ENCODE results near the gene GALNT17. TPM values are rescaled to one million over a fixed set of nuclear protein-coding genes. Genes with fewer than 3 reads are reported as not detected.

The GALNT17 gene
- total and polyA plus RNA-seq, 4 donors: 2.8 to 10.8 (median 7.4) TPM

DNA sequence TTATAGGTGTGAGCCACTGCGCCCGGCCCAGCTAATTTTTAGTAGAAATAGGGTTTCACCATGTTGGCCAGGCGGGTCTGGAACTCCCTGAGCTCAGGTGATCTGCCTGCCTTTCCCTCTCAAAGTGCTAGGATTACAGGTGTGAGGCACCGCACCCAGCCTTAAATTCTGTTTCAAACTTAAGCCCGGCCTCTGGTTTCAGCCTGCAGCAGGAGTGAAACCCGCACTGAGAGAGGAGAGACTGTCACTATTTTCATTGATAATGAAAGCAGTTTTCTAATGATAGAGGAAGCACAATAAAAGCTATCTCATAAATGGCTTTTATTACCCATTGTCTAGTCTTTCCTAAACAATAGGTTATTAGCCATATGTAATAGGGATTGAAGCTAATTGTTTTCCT is 415.5 kb downstream of the GALNT17 start:
- no peak for DNase-seq
- no peak overlapping the region for H3K27ac ChIP-seq (ENCODE audit: low read depth in 1 of 2, low read length in 1 of 2)
- no peaks in the 10 kb centered on the region for H3K36me3 ChIP-seq (ENCODE audit: control insufficient read depth in 4 of 4, insufficient read depth in 4 of 4, low read length in 4 of 4)
- no peaks in the 10 kb centered on the region for H3K27me3 ChIP-seq (ENCODE audit: control insufficient read depth in 3 of 3, insufficient read depth in 3 of 3, low read length in 2 of 3)
- ATAC-seq (ENCODE audit: insufficient read depth, low FRiP score): no peak
- H3K9ac ChIP-seq (ENCODE audit: insufficient read depth in 1 of 2, low read length in 2 of 2): no peak overlapping the region
- TF ChIP-seq, protein P1, sequence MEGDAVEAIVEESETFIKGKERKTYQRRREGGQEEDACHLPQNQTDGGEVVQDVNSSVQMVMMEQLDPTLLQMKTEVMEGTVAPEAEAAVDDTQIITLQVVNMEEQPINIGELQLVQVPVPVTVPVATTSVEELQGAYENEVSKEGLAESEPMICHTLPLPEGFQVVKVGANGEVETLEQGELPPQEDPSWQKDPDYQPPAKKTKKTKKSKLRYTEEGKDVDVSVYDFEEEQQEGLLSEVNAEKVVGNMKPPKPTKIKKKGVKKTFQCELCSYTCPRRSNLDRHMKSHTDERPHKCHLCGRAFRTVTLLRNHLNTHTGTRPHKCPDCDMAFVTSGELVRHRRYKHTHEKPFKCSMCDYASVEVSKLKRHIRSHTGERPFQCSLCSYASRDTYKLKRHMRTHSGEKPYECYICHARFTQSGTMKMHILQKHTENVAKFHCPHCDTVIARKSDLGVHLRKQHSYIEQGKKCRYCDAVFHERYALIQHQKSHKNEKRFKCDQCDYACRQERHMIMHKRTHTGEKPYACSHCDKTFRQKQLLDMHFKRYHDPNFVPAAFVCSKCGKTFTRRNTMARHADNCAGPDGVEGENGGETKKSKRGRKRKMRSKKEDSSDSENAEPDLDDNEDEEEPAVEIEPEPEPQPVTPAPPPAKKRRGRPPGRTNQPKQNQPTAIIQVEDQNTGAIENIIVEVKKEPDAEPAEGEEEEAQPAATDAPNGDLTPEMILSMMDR (IDR thresholded peaks at IDR 0.05; ENCODE audit: control extremely low read depth, extremely low read depth): no peak
- no peak overlapping the region for H3K4me3 ChIP-seq
- peaks cover 0 to 2% (median 0%) of the 10 kb centered on the region in 4 donors for H3K9me3 ChIP-seq (ENCODE audit: control insufficient read depth in 4 of 4, insufficient read depth in 3 of 4, low read length in 3 of 4)
- 89 to 93% methylated on average over 6 of the region's 6 CpGs for WGBS, 2 donors
- H3K4me1 ChIP-seq (ENCODE audit: control insufficient read depth in 5 of 5, insufficient read depth in 5 of 5, low read length in 5 of 5): peaks cover 0 to 9% (median 0%) of the 10 kb centered on the region in 5 donors

DNA sequence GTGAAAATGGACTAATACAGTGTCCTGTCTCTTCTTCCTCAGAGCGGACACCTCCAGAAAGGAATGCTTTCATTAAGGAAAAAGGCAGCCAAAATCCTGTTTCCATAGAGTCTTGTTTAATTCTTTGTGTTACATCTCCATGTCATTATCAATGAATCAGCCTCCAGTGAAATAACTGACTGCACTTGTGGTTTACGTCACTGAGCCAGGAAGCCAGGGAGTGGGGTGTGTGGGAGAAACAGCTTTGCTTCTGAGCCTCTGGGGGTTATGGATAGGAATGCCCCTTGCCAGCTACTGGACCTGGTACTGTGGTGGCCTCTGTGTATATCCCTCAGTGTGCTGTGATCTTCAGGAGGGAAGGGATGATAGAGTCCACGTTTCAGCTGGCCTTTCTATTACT is 416.8 kb downstream of the GALNT17 start:
- WGBS, 2 donors: 90 to 91% methylated on average over 3 of the region's 3 CpGs
- Histone ChIP-seq H3K4me3 (no peak overlapping the region), H3K27me3 (ENCODE audit: control insufficient read depth in 3 of 3, insufficient read depth in 3 of 3, low read length in 2 of 3) (no peaks in the 10 kb centered on the region), H3K36me3 (ENCODE audit: control insufficient read depth in 4 of 4, insufficient read depth in 4 of 4, low read length in 4 of 4) (no peaks in the 10 kb centered on the region), H3K27ac (ENCODE audit: low read depth in 1 of 2, low read length in 1 of 2) (no peak overlapping the region), H3K4me1 (ENCODE audit: control insufficient read depth in 5 of 5, insufficient read depth in 5 of 5, low read length in 5 of 5) (peaks cover 0 to 2% (median 0%) of the 10 kb centered on the region in 5 donors), H3K9ac (ENCODE audit: insufficient read depth in 1 of 2, low read length in 2 of 2) (no peak overlapping the region), H3K9me3 (ENCODE audit: control insufficient read depth in 4 of 4, insufficient read depth in 3 of 4, low read length in 3 of 4) (peaks cover 0 to 2% (median 0%) of the 10 kb centered on the region in 4 donors)
- TF ChIP-seq, protein P1 (IDR thresholded peaks at IDR 0.05; ENCODE audit: control extremely low read depth, extremely low read depth): no peak
- ATAC-seq (ENCODE audit: insufficient read depth, low FRiP score): no peak
- DNase-seq: no peak

DNA sequence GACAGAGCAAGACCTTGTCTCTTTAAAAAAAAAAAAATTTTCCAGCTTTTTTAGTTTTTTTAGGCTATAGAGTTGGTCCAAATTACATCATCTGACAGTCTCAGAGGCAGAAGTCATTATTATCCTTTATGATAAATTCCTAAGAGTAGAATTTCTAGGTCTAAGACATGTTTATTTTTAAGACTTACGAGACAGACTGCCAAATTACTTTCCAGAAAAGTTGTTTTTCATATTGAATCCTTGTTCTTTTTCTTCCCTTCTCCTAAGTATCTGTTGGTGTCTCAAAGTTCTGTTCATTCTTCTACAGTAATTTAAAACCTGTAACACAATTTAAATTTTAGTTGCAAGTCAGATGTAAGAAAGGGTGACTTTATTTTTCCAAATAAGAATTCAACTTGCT is 421.4 kb downstream of the GALNT17 start:
- no peaks in the 10 kb centered on the region for H3K27me3 ChIP-seq (ENCODE audit: control insufficient read depth in 3 of 3, insufficient read depth in 3 of 3, low read length in 2 of 3)
- H3K4me3 ChIP-seq: no peak overlapping the region
- H3K9ac ChIP-seq (ENCODE audit: insufficient read depth in 1 of 2, low read length in 2 of 2): no peak overlapping the region
- H3K36me3 ChIP-seq (ENCODE audit: control insufficient read depth in 4 of 4, insufficient read depth in 4 of 4, low read length in 4 of 4): no peaks in the 10 kb centered on the region
- H3K9me3 ChIP-seq (ENCODE audit: control insufficient read depth in 4 of 4, insufficient read depth in 3 of 4, low read length in 3 of 4): peaks cover 0 to 2% (median under 1%) of the 10 kb centered on the region in 4 donors
- 67 to 76% methylated on average over 1 of the region's 1 CpG for WGBS, 2 donors
- H3K4me1 ChIP-seq (ENCODE audit: control insufficient read depth in 5 of 5, insufficient read depth in 5 of 5, low read length in 5 of 5): no peaks in the 10 kb centered on the region
- ATAC-seq (ENCODE audit: insufficient read depth, low FRiP score) (no peak), DNase-seq (peak in 1 of 3 donors; percentile 25)
- no peak overlapping the region for H3K27ac ChIP-seq (ENCODE audit: low read depth in 1 of 2, low read length in 1 of 2)
- TF ChIP-seq, protein P1 (IDR thresholded peaks at IDR 0.05; ENCODE audit: control extremely low read depth, extremely low read depth): no peak

DNA sequence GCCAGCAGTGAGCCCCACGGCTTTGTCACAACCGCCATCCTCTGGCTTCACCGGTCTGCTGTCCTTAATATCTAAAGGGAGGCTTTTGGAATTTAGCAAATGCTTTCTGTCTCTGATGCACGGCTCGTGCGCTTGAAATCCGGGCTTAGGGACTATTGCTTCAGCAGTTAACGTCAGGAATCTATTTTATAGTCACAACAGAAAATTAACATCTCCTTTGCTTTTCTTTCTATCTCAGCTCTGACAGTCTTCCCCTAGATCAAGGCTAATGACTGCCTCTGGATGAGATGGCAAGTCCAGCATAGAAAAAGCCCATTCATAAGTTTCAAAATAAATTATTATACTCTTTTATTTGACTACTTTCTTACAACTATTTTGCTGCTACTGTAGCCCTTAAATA is 423.8 kb downstream of the GALNT17 start:
- H3K27me3 ChIP-seq (ENCODE audit: control insufficient read depth in 3 of 3, insufficient read depth in 3 of 3, low read length in 2 of 3): no peaks in the 10 kb centered on the region
- ATAC-seq (ENCODE audit: insufficient read depth, low FRiP score) (no peak), DNase-seq (no peak)
- TF ChIP-seq, protein P1 (IDR thresholded peaks at IDR 0.05; ENCODE audit: control extremely low read depth, extremely low read depth): no peak
- H3K4me1 ChIP-seq (ENCODE audit: control insufficient read depth in 5 of 5, insufficient read depth in 5 of 5, low read length in 5 of 5): no peaks in the 10 kb centered on the region
- 92 to 95% methylated on average over 8 of the region's 8 CpGs for WGBS, 2 donors
- H3K36me3 ChIP-seq (ENCODE audit: control insufficient read depth in 4 of 4, insufficient read depth in 4 of 4, low read length in 4 of 4): no peaks in the 10 kb centered on the region
- no peak overlapping the region for H3K4me3 ChIP-seq
- H3K9me3 ChIP-seq (ENCODE audit: control insufficient read depth in 4 of 4, insufficient read depth in 3 of 4, low read length in 3 of 4): peaks cover 0 to 2% (median under 1%) of the 10 kb centered on the region in 4 donors
- H3K9ac ChIP-seq (ENCODE audit: insufficient read depth in 1 of 2, low read length in 2 of 2): no peak overlapping the region
- H3K27ac ChIP-seq (ENCODE audit: low read depth in 1 of 2, low read length in 1 of 2): no peak overlapping the region

All from lung (tissue), 12 donors.